ENCODE data around the gene UTP3. TPM values are rescaled to one million over a fixed set of nuclear protein-coding genes. Genes with fewer than 3 reads are reported as not detected.

UTP3 gene
- total and polyA plus RNA-seq, 9 of the 15 experiments (the other 6 are each of a cell fraction or from before 2014, with no cell fraction given): 11.9 to 69.3 (median 34.0) TPM

DNA sequence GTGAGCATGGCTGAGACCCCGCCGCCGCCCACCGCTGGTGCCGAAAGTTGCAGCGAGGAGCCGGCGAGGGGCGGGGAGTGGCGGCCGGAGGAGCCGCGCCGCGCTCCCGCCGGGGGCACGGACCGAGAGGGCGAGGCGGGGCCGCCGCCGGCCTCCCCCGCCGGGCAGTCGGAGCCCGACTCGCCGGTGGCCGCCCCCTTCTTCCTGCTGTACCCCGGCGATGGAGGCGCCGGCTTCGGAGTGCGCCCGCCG, 16.5 kb downstream of the UTP3 start (continued):
- TF ChIP-seq, protein P1, sequence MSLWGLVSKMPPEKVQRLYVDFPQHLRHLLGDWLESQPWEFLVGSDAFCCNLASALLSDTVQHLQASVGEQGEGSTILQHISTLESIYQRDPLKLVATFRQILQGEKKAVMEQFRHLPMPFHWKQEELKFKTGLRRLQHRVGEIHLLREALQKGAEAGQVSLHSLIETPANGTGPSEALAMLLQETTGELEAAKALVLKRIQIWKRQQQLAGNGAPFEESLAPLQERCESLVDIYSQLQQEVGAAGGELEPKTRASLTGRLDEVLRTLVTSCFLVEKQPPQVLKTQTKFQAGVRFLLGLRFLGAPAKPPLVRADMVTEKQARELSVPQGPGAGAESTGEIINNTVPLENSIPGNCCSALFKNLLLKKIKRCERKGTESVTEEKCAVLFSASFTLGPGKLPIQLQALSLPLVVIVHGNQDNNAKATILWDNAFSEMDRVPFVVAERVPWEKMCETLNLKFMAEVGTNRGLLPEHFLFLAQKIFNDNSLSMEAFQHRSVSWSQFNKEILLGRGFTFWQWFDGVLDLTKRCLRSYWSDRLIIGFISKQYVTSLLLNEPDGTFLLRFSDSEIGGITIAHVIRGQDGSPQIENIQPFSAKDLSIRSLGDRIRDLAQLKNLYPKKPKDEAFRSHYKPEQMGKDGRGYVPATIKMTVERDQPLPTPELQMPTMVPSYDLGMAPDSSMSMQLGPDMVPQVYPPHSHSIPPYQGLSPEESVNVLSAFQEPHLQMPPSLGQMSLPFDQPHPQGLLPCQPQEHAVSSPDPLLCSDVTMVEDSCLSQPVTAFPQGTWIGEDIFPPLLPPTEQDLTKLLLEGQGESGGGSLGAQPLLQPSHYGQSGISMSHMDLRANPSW (CRISPR knock-in tag; IDR thresholded peaks at IDR 0.05): no peak
- TF ChIP-seq, protein P2, sequence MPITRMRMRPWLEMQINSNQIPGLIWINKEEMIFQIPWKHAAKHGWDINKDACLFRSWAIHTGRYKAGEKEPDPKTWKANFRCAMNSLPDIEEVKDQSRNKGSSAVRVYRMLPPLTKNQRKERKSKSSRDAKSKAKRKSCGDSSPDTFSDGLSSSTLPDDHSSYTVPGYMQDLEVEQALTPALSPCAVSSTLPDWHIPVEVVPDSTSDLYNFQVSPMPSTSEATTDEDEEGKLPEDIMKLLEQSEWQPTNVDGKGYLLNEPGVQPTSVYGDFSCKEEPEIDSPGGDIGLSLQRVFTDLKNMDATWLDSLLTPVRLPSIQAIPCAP (CRISPR knock-in tag; IDR thresholded peaks at IDR 0.05; ENCODE audit: borderline replicate concordance): no peak
- TF ChIP-seq ZNF75A (CRISPR knock-in tag; IDR thresholded peaks at IDR 0.05): no peak

DNA sequence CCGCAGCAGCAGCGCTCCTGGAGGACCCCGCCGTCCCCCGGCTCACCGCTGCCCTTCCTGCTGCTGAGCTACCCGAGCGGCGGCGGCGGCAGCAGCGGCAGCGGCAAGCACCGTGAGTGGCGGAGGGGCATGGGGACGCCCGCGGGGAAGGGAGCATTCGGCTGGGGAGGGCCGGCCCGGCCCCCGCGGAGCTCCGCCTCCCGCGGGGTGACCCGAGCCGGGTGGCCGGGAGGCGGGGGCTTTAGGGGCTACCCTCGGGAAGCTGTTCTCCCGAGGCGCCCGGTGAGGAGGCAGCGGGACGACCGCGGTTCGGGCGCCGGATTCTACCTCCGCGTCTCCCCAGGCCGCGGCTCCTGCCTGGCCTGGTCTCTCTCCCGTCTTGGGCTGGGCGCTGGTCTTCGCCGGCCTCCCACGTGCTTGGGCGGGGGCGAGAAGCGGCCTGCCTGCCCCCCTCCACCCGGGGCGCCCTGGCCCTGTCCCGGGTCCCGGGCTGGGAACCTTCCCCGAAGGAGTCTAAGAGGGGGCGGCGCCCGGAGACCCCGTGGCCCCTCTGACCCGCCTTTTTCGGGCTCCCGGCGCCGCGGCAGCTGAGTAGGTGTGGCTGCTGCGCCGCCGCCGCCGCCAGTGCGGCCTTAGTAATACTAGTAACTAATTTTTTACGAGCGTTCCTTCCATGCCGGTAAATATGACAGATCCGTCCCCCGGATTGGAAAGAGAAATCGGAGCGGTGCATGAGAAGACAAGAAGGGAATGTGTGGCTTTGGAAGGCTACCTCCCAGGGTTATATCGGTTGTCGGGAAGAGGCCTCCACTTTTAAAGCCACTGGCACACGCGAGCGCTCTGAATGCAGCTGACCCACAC, 17.1 kb downstream of the UTP3 start:
- no peaks in the 10 kb centered on the region for H3K27me3 ChIP-seq (ENCODE audit: control insufficient read depth in 2 of 2, insufficient read depth in 2 of 2, low read length in 2 of 2)
- peak; percentile 85 to 90 (median 88) for DNase-seq (ENCODE audit: extremely low read depth in 1 of 4, low spot score in 3 of 4)
- no peaks in the 10 kb centered on the region for H3K36me3 ChIP-seq (ENCODE audit: control insufficient read depth, insufficient read depth, low read length)
- no TSS peak for BruUV-seq (replicated peaks)
- no peaks in the 10 kb centered on the region for H4K20me1 ChIP-seq (replicated peaks; ENCODE audit: control insufficient read depth, insufficient read depth, low read length)
- intact Hi-C loops (cut with micrococcal nuclease) (loop anchor here (1.0 to 10.0 kb wide), 5 partner anchors 17 to 289 kb away; partner anchors contain the start of genes DCK, GRSF1, MOB1B and UTP3), in situ Hi-C loops (cut with MboI) (no loop called here)
- ChIA-PET POLR2A (interaction anchor here (0.6 to 3.5 kb wide), 12 partner anchors 8 to 1314 kb away, joined by 3 to 17 read pairs (median 5); partner anchors contain the start of gene UTP3), CTCF (ENCODE audit: low intra/inter-chr PET ratio) (no interaction called here)
- H3K4me3 ChIP-seq: peak overlapping the region; percentile 79
- H2AFZ ChIP-seq (ENCODE audit: low read depth, low read length): peak overlapping the region; percentile 98
- H3K9ac ChIP-seq (ENCODE audit: insufficient read depth in 1 of 2, low read depth in 2 of 2, low read length in 2 of 2): peak overlapping the region; percentile 79 to 94
- ATAC-seq: peak; percentile 82
- H3K4me1 ChIP-seq (replicated peaks in 1 of 2; ENCODE audit: control insufficient read depth in 2 of 2, insufficient read depth in 2 of 2, low read length in 2 of 2): peaks cover 15% of the 10 kb centered on the region in 2 experiments; a peak in 4 of 5 replicates
- no peaks in the 10 kb centered on the region for H3K9me3 ChIP-seq (replicated peaks; ENCODE audit: control insufficient read depth, insufficient read depth, low read depth, low read length)
- WGBS (ENCODE audit: insufficient coverage, low coverage, missing lambda C conversion rate): under 1% methylated on average over 59 of the region's 86 CpGs
- peak overlapping the region; percentile 85 for H3K27ac ChIP-seq (ENCODE audit: extremely low read depth, low read depth, low read length)
- H3K9me1 ChIP-seq (ENCODE audit: control insufficient read depth, insufficient read depth, low read length): no peaks in the 10 kb centered on the region
- peak overlapping the region; percentile 81 for H3K4me2 ChIP-seq (ENCODE audit: insufficient read depth, low read length)
- FAIRE-seq: no peak
- peaks cover 31% of the 10 kb centered on the region for H3K79me2 ChIP-seq (ENCODE audit: control insufficient read depth, insufficient read depth, low read length)
- 0 out of 2 replicates have a peak, but pooled peaks have one; percentile 25 for TF ChIP-seq BCOR (IDR thresholded peaks at IDR 0.05)
- TF ChIP-seq ZNF445 (CRISPR knock-in tag; IDR thresholded peaks at IDR 0.05; ENCODE audit: low read depth): no peak
- no peak for TF ChIP-seq NFXL1 (CRISPR knock-in tag; IDR thresholded peaks at IDR 0.05)
- TF ChIP-seq ZFP30 (CRISPR knock-in tag; IDR thresholded peaks at IDR 0.05; ENCODE audit: borderline replicate concordance): no peak
- no peak for TF ChIP-seq KLF10 (CRISPR knock-in tag; IDR thresholded peaks at IDR 0.05)
- peak; percentile 67 for TF ChIP-seq POLR2A (conservative IDR thresholded peaks at IDR 0.05)
- TF ChIP-seq, protein P3, sequence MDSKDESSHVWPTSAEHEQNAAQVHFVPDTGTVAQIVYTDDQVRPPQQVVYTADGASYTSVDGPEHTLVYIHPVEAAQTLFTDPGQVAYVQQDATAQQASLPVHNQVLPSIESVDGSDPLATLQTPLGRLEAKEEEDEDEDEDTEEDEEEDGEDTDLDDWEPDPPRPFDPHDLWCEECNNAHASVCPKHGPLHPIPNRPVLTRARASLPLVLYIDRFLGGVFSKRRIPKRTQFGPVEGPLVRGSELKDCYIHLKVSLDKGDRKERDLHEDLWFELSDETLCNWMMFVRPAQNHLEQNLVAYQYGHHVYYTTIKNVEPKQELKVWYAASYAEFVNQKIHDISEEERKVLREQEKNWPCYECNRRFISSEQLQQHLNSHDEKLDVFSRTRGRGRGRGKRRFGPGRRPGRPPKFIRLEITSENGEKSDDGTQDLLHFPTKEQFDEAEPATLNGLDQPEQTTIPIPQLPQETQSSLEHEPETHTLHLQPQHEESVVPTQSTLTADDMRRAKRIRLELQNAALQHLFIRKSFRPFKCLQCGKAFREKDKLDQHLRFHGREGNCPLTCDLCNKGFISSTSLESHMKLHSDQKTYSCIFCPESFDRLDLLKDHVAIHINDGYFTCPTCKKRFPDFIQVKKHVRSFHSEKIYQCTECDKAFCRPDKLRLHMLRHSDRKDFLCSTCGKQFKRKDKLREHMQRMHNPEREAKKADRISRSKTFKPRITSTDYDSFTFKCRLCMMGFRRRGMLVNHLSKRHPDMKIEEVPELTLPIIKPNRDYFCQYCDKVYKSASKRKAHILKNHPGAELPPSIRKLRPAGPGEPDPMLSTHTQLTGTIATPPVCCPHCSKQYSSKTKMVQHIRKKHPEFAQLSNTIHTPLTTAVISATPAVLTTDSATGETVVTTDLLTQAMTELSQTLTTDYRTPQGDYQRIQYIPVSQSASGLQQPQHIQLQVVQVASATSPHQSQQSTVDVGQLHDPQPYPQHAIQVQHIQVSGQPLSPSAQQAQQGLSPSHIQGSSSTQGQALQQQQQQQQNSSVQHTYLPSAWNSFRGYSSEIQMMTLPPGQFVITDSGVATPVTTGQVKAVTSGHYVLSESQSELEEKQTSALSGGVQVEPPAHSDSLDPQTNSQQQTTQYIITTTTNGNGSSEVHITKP (IDR thresholded peaks at IDR 0.05; ENCODE audit: partially characterized antibody): peak; percentile 60
- no peak for TF ChIP-seq ZNF696 (CRISPR knock-in tag; conservative IDR thresholded peaks at IDR 0.05)
- TF ChIP-seq CXXC5 (CRISPR knock-in tag; IDR thresholded peaks at IDR 0.05): peak; percentile 81
- TF ChIP-seq MTA3 (IDR thresholded peaks at IDR 0.05; ENCODE audit: borderline replicate concordance): 0 out of 2 replicates have a peak, but pooled peaks have one; percentile 52

Measured in K562 (cell line).